ENCODE measurements around the gene PEG3. TPM values are rescaled to one million over a fixed set of nuclear protein-coding genes. Genes with fewer than 3 reads are reported as not detected.

Gene PEG3
- polyA plus RNA-seq, 1 donor: 197 TPM

DNA sequence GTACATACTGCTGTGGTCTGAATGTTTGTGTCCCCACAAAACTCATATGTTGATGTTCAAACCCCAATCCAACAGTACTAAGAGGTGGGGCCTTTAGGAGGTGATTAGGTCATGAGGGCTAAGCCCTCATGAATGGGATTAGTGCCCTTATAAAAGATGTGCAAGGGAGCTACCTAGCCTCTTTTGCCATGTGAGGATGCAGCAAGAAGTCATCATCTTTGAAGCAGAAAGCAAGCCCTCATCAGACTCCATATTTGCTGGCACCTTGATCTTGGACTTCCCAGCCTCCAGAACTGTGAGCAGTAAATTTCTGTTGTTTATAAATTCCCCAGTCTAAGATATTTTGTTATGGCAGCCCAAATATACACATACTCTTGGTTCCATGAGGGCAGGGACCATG, 33.9 kb downstream of the PEG3 start:
- DNase-seq: no peak

Other genes with a start within 250 kb of the PEG3 start
- gene ZNF71, start 245.4 kb downstream of the PEG3 start, polyA plus RNA-seq (ENCODE audit: insufficient read length): 8.1 TPM
- gene SMIM17, start 197.6 kb downstream of the PEG3 start, polyA plus RNA-seq (ENCODE audit: insufficient read length): 1.3 TPM
- gene ZNF835, start 169.0 kb downstream of the PEG3 start, polyA plus RNA-seq (ENCODE audit: insufficient read length): 3.3 TPM
- 4.2 TPM for gene ZIM2, start within 50 bp of the PEG3 start, polyA plus RNA-seq (ENCODE audit: insufficient read length)

All from hindlimb muscle (tissue), 1 donor.